Activated T-helper 1 cell treated with anti-CD3 and anti-CD28 coated beads, Interleukin-12 subunit alpha, Interleukin-12 subunit beta, Interleukin-2, Interleukin-4 antibody, amounts not matched to agents 30 ng/mL and 10 ng/mL and 1 ng/mL, durations not matched to agents 14 hours and 24 hours and 36 hours (primary cell): ENCODE measurements around the gene CTDSP1. TPM values are rescaled to one million over a fixed set of nuclear protein-coding genes. Genes with fewer than 3 reads are reported as not detected.

Experiments
- DNase-seq: peaks from one replicate; pipeline ENCODE4 v3.0.0; 2021; ENCODE audit warnings: low spot score
- H3K27ac Mint-ChIP-seq: one replicate; pipeline ENCODE4 v1.8.0; 2021; ENCODE audit warnings: mild to moderate bottlenecking, mixed read lengths
- H3K27me3 Mint-ChIP-seq: one replicate; pipeline ENCODE4 v1.8.0; 2022; ENCODE audit warnings: mild to moderate bottlenecking, moderate library complexity, mixed read lengths; ENCODE audit not compliant: insufficient read depth
- H3K36me3 Mint-ChIP-seq: one replicate; pipeline ENCODE4 v1.8.0; 2021; ENCODE audit warnings: low read depth, mixed read lengths
- H3K4me1 Mint-ChIP-seq: one replicate; pipeline ENCODE4 v1.8.0; 2021; ENCODE audit warnings: low read depth, mixed read lengths
- H3K4me3 Mint-ChIP-seq: one replicate; pipeline ENCODE4 v1.8.0; 2021; ENCODE audit warnings: mild to moderate bottlenecking, moderate library complexity, mixed read lengths
- H3K9me3 Mint-ChIP-seq: one replicate; pipeline ENCODE4 v1.8.0; 2021; ENCODE audit warnings: mixed read lengths
- intact Hi-C: fragments of 100-400 bp; cut with micrococcal nuclease; formaldehyde crosslinking; loops from one replicate; pipeline ENCODE4 v1.15.1; 2024
- total RNA-seq: library from RNA; stranded (reverse); gene quantifications from 2 replicates; pipeline ENCODE4 v1.2.3, GENCODE V29; 2022

The CTDSP1 gene
- total RNA-seq, 1 donor from 2014 or later: 106 TPM

GRCh38 chr2:218423584-218423983, 23.9 kb downstream of the CTDSP1 start:
- H3K27me3 Mint-ChIP-seq: peaks cover 3% of the 10 kb centered on the region
- H3K9me3 Mint-ChIP-seq: no peaks in the 10 kb centered on the region
- no peak overlapping the region for H3K4me3 Mint-ChIP-seq
- H3K36me3 Mint-ChIP-seq: no peaks in the 10 kb centered on the region
- no peak overlapping the region for H3K27ac Mint-ChIP-seq
- no peak for DNase-seq
- intact Hi-C loops: no loop called here
- no peaks in the 10 kb centered on the region for H3K4me1 Mint-ChIP-seq

GRCh38 chr2:218425531-218425930, 25.9 kb downstream of the CTDSP1 start:
- H3K27ac Mint-ChIP-seq: no peak overlapping the region
- intact Hi-C loops: no loop called here
- no peaks in the 10 kb centered on the region for H3K9me3 Mint-ChIP-seq
- H3K27me3 Mint-ChIP-seq: peaks cover 3% of the 10 kb centered on the region
- no peaks in the 10 kb centered on the region for H3K4me1 Mint-ChIP-seq
- no peak overlapping the region for H3K4me3 Mint-ChIP-seq
- no peak for DNase-seq
- H3K36me3 Mint-ChIP-seq: no peaks in the 10 kb centered on the region

- H3K27me3 Mint-ChIP-seq: peaks cover 3% of the 10 kb centered on the region
- intact Hi-C loops: no loop called here
- DNase-seq: no peak
- H3K4me3 Mint-ChIP-seq: no peak overlapping the region
- H3K36me3 Mint-ChIP-seq: no peaks in the 10 kb centered on the region
- no peaks in the 10 kb centered on the region for H3K4me1 Mint-ChIP-seq
- H3K9me3 Mint-ChIP-seq: no peaks in the 10 kb centered on the region
- no peak overlapping the region for H3K27ac Mint-ChIP-seq
Measured at GRCh38 chr2:218427741-218428140, 28.1 kb downstream of the CTDSP1 start.

DNA sequence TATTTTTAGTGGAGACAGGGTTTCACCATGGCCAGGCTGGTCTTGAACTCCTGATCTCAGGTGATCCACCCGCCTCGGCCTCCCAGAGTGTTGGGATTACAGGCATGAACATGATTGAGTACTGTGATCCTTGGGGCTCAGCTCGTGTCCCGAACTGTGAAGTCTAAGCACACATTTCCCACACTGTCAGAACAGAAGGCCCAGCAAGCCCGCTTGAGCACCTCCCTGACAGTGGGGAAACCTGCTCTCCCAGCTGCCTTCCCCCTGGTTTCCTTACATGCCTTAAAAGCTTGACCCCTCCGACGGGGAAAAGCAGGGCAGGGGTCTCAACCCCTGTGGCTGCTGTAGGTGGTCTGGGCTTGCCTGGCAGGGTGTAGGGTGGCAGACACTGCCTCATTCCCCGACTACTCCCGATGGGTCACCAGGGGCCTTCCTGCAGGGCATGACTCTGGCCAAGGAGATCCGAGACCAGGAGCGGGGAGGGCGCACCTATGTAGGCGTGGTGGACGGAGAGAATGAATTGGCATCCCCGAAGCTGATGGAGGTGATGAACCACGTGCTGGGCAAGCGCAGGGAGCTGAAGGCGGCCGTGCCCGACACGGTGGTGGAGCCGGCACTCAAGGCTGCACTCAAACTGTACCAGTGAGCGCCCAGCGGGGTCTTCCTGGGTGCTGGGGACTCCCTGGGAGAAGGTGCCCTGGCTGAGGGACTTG, 29.3 kb downstream of the CTDSP1 start:
- Mint-ChIP-seq H3K27ac (no peak overlapping the region), H3K27me3 (peaks cover 3% of the 10 kb centered on the region), H3K4me3 (no peak overlapping the region), H3K4me1 (no peaks in the 10 kb centered on the region), H3K9me3 (no peaks in the 10 kb centered on the region), H3K36me3 (no peaks in the 10 kb centered on the region)
- intact Hi-C loops: no loop called here
- no peak for DNase-seq

DNA sequence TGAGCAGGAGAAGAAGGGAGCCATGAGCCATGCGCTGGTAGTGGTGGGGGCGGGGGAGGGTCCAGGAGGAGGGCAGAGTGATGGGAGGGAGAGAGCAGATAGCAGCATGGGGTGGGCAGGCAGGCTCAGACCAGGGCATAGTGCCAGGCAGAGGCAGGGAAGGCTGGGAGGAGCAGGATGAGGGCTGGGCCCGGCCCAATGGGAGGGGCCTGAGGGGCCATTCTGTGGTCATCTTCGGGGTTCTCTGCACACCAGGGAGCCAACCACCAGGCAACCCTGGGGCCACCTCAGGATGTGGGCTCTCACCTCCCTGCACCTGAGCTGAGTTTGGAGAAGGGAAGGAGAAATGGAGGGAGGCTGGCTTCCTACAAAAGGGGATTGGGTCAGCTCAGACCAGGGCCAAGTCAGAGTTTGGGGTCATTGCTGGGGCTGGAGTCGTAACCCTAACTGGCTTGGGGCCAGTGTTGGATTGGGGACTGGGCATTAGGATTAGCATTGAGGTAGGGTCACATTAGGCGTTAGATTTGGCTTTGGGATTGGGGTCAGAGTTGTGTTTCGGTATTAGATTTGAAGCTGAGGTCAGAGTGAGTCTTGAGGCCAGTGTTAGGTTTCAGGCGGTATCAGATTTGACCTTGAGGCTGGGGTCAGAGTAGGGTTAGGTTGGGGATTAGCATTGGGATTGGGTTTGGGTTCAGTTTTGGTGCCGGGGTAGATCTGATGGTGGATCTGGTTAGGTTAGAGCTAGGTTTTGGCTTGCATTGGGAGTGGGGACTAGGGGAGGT, 30.4 kb downstream of the CTDSP1 start:
- H3K4me1 Mint-ChIP-seq: no peaks in the 10 kb centered on the region
- H3K27ac Mint-ChIP-seq: no peak overlapping the region
- DNase-seq: no peak
- intact Hi-C loops: no loop called here
- no peaks in the 10 kb centered on the region for H3K9me3 Mint-ChIP-seq
- no peak overlapping the region for H3K4me3 Mint-ChIP-seq
- H3K27me3 Mint-ChIP-seq: peaks cover 3% of the 10 kb centered on the region
- H3K36me3 Mint-ChIP-seq: no peaks in the 10 kb centered on the region

DNA sequence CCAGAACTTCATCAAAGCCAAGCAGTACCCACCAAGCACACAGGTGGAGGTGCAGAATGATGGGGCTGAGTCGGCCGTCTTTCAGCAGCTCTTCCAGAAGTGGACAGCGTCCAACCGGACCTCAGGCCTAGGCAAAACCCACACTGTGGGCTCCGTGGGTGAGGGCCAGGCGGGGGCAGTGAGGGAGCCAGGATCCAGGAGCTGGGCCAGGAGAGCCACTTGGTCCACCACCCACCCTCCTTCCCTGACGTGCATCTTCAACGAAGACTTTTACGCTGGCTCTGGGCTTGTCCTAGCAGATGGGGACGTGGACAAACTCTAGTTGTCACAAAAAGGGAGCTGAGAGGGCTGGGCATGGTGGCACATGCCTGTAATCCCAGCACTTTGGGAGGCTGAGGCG, 31.1 kb downstream of the CTDSP1 start:
- H3K4me1 Mint-ChIP-seq: no peaks in the 10 kb centered on the region
- no peak overlapping the region for H3K4me3 Mint-ChIP-seq
- no peak overlapping the region for H3K27ac Mint-ChIP-seq
- intact Hi-C loops: no loop called here
- no peaks in the 10 kb centered on the region for H3K9me3 Mint-ChIP-seq
- peaks cover 3% of the 10 kb centered on the region for H3K27me3 Mint-ChIP-seq
- DNase-seq: no peak
- H3K36me3 Mint-ChIP-seq: no peaks in the 10 kb centered on the region

GRCh38 chr2:218431878-218432277, 32.2 kb downstream of the CTDSP1 start:
- no peaks in the 10 kb centered on the region for H3K36me3 Mint-ChIP-seq
- H3K9me3 Mint-ChIP-seq: no peaks in the 10 kb centered on the region
- no peaks in the 10 kb centered on the region for H3K4me1 Mint-ChIP-seq
- no peak overlapping the region for H3K27ac Mint-ChIP-seq
- intact Hi-C loops: no loop called here
- no peak for DNase-seq
- peaks cover 3% of the 10 kb centered on the region for H3K27me3 Mint-ChIP-seq
- H3K4me3 Mint-ChIP-seq: no peak overlapping the region

DNA sequence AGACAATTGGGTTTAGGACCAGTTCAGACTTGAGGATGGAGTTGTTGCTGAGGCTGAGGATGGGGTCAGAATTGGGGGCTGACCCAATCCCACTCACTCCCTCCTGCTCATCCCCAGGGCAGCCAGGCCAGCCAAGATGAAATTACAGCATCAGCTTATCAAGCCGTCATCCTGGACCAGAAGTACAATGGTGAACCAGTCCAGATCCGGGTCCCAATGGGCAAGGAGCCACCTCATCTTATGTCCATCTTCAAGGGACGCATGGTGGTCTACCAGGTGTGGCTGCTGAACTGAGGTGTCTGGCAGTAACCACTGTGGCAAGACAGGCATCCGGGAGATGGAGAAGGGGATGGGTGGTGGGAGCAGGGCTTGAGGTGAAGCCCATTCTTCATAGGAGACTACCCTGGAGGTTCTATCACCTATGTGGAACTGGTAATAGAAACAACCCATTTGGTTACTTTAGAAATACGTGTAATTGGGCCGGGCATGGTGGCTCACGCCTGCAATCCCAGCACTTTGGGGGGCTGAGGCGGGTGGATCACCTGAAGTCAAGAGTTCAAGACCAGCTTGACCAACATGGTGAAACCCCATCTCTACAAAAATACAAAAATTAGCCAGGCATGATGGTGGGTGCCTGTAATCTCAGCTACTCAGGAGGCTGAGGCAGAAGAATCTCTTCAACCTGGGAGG, 33.2 kb downstream of the CTDSP1 start:
- H3K4me1 Mint-ChIP-seq: no peaks in the 10 kb centered on the region
- H3K27me3 Mint-ChIP-seq: no peaks in the 10 kb centered on the region
- no peak overlapping the region for H3K27ac Mint-ChIP-seq
- no peak overlapping the region for H3K4me3 Mint-ChIP-seq
- H3K9me3 Mint-ChIP-seq: no peaks in the 10 kb centered on the region
- intact Hi-C loops: no loop called here
- DNase-seq: no peak
- H3K36me3 Mint-ChIP-seq: no peaks in the 10 kb centered on the region

- Mint-ChIP-seq H3K4me1 (no peaks in the 10 kb centered on the region), H3K9me3 (no peaks in the 10 kb centered on the region)
- DNase-seq: no peak
Measured at GRCh38 chr2:218434456-218434855, 34.8 kb downstream of the CTDSP1 start.

DNA sequence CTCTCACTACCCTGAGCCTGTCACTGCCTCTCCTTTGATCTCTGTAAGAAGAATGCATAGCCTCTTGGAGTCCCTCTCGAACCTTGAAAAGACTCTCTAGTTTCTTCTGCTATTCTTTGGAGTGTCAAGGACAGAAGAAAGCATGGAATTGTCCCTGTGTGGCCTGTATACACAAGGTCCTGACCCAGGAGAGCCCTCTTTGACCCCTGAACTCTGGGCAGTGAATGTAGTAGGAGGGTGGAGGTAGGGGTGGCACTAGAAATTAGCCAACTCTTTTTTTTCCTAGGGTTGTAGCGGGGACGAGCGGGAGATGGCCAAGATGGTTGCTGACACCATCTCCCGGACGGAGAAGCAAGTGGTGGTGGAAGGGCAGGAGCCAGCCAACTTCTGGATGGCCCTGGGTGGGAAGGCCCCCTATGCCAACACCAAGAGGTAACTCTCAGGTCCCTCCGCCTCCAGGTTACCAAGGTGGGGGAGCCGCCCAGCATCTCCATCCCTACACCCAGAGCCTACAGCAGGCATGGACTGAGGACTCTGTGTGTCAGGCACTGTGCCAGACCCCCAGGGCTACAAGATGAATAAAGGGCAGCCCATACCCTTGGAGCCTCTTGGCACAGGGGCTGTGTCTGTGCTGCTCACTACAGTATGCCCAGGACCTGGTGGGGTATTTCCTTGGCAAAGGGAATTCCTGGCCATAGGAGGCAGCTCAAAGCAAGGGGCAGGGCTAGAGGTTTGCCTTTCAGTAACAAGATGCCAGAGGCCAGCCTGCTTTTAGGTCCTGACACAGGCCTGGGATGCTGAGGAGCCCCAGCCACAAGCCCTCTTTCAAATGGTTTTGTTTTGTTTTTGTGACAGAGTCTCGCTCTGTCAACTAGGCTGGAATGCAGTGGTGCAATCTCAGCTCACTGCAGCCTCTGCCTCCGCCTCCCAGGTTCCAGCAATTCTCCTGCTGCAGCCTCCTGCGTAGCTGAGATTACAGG, 35.6 kb downstream of the CTDSP1 start:
- no peaks in the 10 kb centered on the region for H3K27me3 Mint-ChIP-seq
- DNase-seq: no peak
- H3K36me3 Mint-ChIP-seq: no peaks in the 10 kb centered on the region
- no peaks in the 10 kb centered on the region for H3K9me3 Mint-ChIP-seq
- intact Hi-C loops: no loop called here
- no peak overlapping the region for H3K27ac Mint-ChIP-seq
- no peak overlapping the region for H3K4me3 Mint-ChIP-seq
- H3K4me1 Mint-ChIP-seq: no peaks in the 10 kb centered on the region

More at GRCh38 chr2:218434456-218434855, 34.8 kb downstream of the CTDSP1 start:
- Mint-ChIP-seq H3K36me3 (no peaks in the 10 kb centered on the region), H3K4me3 (no peak overlapping the region), H3K27me3 (no peaks in the 10 kb centered on the region), H3K27ac (no peak overlapping the region)
- intact Hi-C loops: no loop called here

GRCh38 chr2:218436992-218437391, 37.3 kb downstream of the CTDSP1 start:
- Mint-ChIP-seq H3K27ac (no peak overlapping the region), H3K27me3 (no peaks in the 10 kb centered on the region), H3K4me1 (no peaks in the 10 kb centered on the region), H3K4me3 (no peak overlapping the region), H3K36me3 (no peaks in the 10 kb centered on the region), H3K9me3 (no peaks in the 10 kb centered on the region)
- intact Hi-C loops: no loop called here
- no peak for DNase-seq

DNA sequence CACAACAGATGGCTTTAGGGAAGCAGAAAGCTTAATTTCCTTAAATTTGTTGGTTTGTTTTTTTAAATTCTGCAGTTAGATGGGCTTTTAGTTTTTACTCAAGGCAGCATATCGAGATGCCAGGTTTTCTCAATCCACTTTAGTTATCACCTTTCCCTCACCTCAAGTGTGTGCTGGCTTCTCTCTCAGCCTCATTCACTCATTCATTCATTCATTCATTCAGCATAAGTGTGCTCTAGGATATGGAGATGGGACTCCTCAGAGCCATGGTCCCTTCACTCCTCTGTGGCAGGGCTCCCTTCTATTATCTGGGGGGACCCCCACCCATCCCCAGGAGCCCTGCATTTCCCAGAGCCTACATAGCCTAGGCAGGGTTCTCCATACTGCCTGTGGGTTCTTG, 38.3 kb downstream of the CTDSP1 start:
- no peaks in the 10 kb centered on the region for H3K9me3 Mint-ChIP-seq
- intact Hi-C loops: no loop called here
- no peaks in the 10 kb centered on the region for H3K27me3 Mint-ChIP-seq
- H3K36me3 Mint-ChIP-seq: no peaks in the 10 kb centered on the region
- peak overlapping the region; percentile 46 for H3K27ac Mint-ChIP-seq
- DNase-seq: no peak
- no peaks in the 10 kb centered on the region for H3K4me1 Mint-ChIP-seq
- H3K4me3 Mint-ChIP-seq: no peak overlapping the region
